Astrocyte of the spinal cord (primary cell): ENCODE results near the gene HRH2.

ENCODE experiments used
- DNase-seq: peaks from one replicate; pipeline ENCODE4 v3.0.0; 2011; ENCODE audit warnings: low read depth, low spot score
- H3K4me3 ChIP-seq: 2 replicates; pipeline ENCODE4 v1.5.1; 2011; ENCODE audit warnings: low read depth, mild to moderate bottlenecking, low read length, moderate library complexity
- in situ Hi-C: cut with HindIII; loops from 2 replicates; pipeline ENCODE4 v1.10.0; 2017; ENCODE audit warnings: low sequenced_read_pairs
- TF ChIP-seq, protein P1 (sequence below): IDR thresholded peaks from 2 replicates; pipeline ENCODE4 v1.5.1; 2012; ENCODE audit warnings: low read depth, mild to moderate bottlenecking, low read length, inconsistent platforms

The HRH2 gene

DNA sequence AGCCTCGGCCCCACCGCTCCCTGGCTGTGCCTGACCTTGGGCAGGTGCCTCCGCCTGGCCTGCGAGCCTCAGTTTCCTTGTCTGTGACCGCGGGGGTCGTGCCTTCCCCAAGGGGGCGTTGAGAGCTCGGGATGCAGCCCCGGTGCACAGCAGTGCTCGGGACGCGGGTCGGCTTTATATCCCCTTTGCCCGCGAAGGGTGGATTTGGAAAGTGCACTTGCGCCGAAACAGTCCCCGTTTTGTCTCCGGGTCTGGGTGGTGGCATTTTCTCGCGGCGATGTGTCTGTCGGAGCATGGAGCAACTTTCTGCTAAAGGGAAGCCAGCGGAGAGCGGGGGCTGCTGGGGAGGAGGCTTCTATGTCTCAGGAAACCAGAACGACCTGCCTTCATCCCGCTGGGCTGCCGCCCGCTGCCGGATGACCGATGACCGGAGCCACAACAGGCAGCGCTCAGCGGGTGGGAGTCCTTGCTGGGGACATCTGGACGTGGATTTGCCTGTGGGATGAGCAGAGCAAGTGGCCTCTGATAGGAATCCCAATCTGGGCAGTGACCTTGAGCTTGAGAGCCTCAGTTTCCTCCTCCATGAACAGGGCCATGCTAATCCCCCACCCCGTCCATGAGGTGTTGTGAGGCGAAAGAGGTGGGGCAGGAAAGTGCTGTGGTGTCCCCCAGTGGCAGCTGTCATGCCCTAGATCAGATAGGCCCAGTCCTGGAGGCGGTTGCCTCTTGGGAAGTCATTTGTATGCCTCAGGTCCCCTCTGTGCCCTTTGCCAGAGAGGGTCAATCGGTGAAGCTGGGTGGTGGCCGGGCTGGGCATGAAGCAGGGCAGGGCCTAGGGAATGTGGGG, 651 bp downstream of the HRH2 start:
- in situ Hi-C loops: no loop called here
- TF ChIP-seq, protein P1, sequence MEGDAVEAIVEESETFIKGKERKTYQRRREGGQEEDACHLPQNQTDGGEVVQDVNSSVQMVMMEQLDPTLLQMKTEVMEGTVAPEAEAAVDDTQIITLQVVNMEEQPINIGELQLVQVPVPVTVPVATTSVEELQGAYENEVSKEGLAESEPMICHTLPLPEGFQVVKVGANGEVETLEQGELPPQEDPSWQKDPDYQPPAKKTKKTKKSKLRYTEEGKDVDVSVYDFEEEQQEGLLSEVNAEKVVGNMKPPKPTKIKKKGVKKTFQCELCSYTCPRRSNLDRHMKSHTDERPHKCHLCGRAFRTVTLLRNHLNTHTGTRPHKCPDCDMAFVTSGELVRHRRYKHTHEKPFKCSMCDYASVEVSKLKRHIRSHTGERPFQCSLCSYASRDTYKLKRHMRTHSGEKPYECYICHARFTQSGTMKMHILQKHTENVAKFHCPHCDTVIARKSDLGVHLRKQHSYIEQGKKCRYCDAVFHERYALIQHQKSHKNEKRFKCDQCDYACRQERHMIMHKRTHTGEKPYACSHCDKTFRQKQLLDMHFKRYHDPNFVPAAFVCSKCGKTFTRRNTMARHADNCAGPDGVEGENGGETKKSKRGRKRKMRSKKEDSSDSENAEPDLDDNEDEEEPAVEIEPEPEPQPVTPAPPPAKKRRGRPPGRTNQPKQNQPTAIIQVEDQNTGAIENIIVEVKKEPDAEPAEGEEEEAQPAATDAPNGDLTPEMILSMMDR: no peak
- DNase-seq: no peak
- H3K4me3 ChIP-seq: peak overlapping the region; percentile 4

- in situ Hi-C loops: no loop called here
- no peak overlapping the region for H3K4me3 ChIP-seq
- no peak for DNase-seq
These were observed 1.8 kb downstream of the HRH2 start for GRCh38 chr5:175659546-175660253.

DNA sequence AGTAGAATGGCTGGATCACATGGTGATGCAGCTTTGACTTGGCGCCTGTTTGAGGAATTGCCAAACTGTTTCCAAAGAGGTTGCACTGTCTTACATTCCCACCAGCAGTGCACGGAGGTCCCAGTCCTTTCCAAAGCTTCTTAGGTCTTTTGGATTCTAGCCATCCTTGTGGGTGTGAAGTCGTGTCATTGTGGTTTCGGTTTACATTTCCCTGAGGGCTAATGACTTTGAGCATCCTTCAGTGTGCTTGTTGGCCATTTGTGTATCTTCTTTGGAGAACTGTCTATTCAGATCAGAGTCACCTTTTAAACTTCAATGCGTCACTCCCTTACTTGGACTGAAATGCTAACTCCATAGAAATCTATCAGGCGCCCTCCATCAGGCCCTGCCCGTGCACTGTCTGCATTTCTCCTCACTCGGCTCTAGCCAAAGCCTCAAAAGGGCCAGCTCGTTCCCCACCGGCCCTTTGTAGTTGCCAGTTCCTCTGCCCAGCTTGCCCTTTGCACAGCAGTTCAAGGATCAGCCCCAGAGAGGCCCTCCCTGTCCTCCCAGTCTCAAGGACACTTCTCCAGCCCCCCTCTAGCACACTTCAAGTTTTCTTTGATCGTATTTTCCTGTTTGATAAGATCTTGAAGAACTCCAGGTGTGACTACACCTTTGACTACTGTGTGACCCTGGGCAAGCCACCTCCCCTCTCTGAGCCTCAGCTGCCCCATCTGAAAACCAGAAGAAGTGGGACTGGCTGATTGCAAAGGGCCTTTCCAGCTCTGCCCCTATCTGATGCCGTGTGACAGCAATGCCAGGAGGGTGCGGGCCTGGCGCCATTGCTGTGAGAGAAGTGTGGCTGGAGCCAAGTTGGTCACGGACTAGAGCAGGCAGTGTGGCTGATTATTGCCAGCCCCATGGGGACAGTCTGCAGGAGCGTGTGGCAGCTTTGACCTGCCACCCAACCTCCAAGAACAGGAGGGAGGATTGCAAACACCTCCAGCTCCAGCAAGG, 5.6 kb downstream of the HRH2 start:
- TF ChIP-seq, protein P1: no peak
- in situ Hi-C loops: no loop called here
- no peak for DNase-seq
- no peak overlapping the region for H3K4me3 ChIP-seq

More at GRCh38 chr5:175659546-175660253, 1.8 kb downstream of the HRH2 start:
- TF ChIP-seq, protein P1: no peak

DNA sequence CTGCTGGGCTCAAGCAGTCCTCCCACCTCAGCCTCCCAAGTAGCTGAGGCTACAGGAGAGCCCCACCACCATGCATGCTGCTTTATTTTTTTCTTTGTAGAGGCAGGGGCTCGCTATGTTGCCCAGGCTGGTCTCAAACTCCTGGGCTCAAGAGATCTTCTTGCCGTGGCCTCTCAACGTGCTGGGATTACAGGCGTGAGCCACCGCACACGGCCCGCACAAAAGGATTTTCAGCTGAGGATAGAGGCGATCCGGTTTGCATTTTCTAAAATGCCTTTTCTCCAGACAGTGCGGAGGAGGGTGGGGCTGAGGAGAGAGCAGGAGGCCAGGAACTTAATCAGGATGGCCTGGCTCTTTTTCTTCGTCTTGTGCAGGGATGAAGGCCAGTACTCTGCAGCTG, 6.9 kb downstream of the HRH2 start:
- no peak overlapping the region for H3K4me3 ChIP-seq
- DNase-seq: no peak
- TF ChIP-seq, protein P1: no peak
- in situ Hi-C loops: no loop called here

GRCh38 chr5:175666216-175666615, 8.3 kb downstream of the HRH2 start:
- TF ChIP-seq, protein P1: no peak
- no peak overlapping the region for H3K4me3 ChIP-seq
- no peak for DNase-seq
- in situ Hi-C loops: no loop called here

GRCh38 chr5:175668006-175668405, 10.1 kb downstream of the HRH2 start:
- in situ Hi-C loops: no loop called here
- H3K4me3 ChIP-seq: no peak overlapping the region
- DNase-seq: no peak
- TF ChIP-seq, protein P1: no peak
